ENCODE measurements around the gene TLE6. TPM values are rescaled to one million over a fixed set of nuclear protein-coding genes. Genes with fewer than 3 reads are reported as not detected.
A peak's percentile ranks its signal among the peaks of the same experiment; 100 is the strongest.
"Not testable (repeated sequence)": the region's sequence is repeated elsewhere in the genome, so short reads cannot be mapped to it uniquely, and the experiment has no call there.

TLE6 gene
- total RNA-seq = under 1 TPM in 1 of 2 donors, not detected in 1; 0.33 TPM

DNA sequence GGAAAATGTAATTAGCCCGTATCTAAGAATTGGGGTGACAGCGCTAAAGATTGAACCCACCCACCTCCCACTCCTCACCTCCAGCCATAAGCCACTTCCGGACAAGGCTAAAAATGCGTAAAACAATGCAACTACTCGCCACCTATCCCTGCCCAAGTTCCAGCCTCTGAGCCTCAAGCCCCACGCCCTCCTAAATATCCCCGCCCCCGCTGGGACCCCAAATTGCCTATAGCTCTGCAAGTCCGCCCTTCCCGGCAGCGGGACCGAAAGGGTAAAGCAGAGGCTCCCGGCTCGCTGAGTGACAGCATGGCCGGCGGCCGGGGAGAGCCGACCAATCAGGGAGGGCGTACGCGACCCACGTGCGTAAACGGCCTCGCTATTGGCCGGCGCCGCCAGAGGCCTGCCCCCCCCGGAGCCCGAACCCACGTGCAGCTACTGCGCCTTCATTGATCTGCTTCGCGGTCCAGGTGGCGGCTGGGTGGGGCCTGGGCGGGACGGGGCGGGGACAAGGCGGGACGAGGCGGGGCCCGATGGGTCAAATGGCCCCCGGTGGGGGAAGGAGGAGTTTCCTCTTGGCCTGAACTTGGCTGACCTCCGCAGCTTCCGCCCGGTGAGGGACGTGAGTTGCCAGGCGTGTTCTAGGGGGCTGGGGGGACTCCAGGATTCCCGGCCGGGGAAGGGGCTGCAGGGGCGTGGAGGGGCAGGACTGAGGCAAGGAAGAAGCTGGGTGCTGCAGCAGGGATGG, at the start of gene TLE6:
TLE6 (plus strand) TSS at position 564 of the 745 bp plus-strand sequence. CDS start 670 bp downstream, outside the sequence.
- Histone ChIP-seq H3K27me3 (no peaks in the 10 kb centered on the region), H3K4me3 (peak within 1 kb of the TSS in 1 of 2 donors; percentile 15), H3K9me3 (no peaks in the 10 kb centered on the region), H3K36me3 (replicated peaks in 1 of 2; ENCODE audit: insufficient read depth in 1 of 2, low read depth in 2 of 2) (no peaks in the 10 kb centered on the region), H3K27ac (peak within 1 kb of the TSS; percentile 62 to 73 (median 69)), H3K4me1 (peaks cover 35% of the 10 kb centered on the region)
- peak; percentile 96 for ATAC-seq
- DNase-seq = peak; percentile 99
- intact Hi-C loops (cut with DNase I) = no loop called here
- 0 to 1% methylated on average over 1 to 51 of the region's 51 CpGs for WGBS, 2 donors
- TF ChIP-seq POLR2A (IDR thresholded peaks at IDR 0.05) = no peak
- TF ChIP-seq, protein P1, sequence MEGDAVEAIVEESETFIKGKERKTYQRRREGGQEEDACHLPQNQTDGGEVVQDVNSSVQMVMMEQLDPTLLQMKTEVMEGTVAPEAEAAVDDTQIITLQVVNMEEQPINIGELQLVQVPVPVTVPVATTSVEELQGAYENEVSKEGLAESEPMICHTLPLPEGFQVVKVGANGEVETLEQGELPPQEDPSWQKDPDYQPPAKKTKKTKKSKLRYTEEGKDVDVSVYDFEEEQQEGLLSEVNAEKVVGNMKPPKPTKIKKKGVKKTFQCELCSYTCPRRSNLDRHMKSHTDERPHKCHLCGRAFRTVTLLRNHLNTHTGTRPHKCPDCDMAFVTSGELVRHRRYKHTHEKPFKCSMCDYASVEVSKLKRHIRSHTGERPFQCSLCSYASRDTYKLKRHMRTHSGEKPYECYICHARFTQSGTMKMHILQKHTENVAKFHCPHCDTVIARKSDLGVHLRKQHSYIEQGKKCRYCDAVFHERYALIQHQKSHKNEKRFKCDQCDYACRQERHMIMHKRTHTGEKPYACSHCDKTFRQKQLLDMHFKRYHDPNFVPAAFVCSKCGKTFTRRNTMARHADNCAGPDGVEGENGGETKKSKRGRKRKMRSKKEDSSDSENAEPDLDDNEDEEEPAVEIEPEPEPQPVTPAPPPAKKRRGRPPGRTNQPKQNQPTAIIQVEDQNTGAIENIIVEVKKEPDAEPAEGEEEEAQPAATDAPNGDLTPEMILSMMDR (IDR thresholded peaks at IDR 0.05) = no peak

DNA sequence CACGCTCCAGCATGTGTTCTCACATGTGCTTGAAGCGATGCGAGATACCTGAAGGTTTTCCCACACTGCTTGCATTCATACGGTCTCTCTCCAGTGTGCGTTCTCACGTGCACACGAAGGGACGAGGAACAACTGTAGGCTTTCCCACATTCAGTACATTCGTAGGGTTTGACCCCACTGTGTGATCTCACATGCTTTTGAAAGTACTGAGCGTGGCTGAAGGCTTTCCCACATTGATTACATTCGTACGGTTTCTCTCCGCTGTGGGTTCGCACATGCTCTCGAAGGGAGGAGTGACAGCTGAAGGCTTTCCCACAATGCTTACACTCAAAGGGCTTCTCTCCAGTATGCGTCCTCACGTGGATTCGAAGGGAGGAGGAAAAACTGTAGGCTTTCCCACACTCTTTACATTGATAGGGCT, 43.9 kb upstream of the TLE6 start:
- Histone ChIP-seq H3K27me3 (no peaks in the 10 kb centered on the region), H3K4me1 (no peaks in the 10 kb centered on the region), H3K27ac (no peak overlapping the region), H3K4me3 (no peak overlapping the region), H3K9me3 (peaks cover 0 to 17% (median 0%) of the 10 kb centered on the region in 3 donors), H3K36me3 (replicated peaks in 1 of 2; ENCODE audit: insufficient read depth in 1 of 2, low read depth in 2 of 2) (peaks cover 14% of the 10 kb centered on the region in 2 donors)
- TF ChIP-seq, protein P1 (IDR thresholded peaks at IDR 0.05) = no peak
- TF ChIP-seq POLR2A (IDR thresholded peaks at IDR 0.05) = no peak
- no peak for ATAC-seq
- DNase-seq = no peak
- WGBS, 2 donors = 95 to 98% methylated on average over 18 of the region's 18 CpGs
- intact Hi-C loops (cut with DNase I) = no loop called here

DNA sequence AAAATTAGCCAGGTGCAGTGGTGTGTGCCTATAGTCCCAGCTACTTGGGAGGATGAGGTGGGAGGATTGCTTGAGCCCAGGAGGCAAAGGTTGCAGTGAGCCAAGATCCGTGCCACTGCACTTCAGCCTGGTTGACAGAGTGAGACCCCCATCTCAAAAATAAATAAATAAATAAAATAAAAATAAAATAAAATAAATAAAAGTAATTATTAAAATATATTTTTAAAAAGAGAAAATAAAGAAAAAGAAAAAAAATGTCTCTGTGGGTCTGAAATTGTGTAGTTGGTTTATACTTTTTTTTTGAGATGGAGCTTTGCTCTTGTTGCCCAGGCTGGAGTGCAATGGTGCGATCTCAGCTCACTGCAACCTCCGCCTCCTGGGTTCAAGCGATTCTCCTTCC, 41.5 kb upstream of the TLE6 start:
- H3K27ac ChIP-seq; H3K4me1 ChIP-seq; intact Hi-C loops (cut with DNase I); DNase-seq; ATAC-seq; H3K4me3 ChIP-seq; H3K27me3 ChIP-seq: not testable (repeated sequence)
- peaks cover 14% of the 10 kb centered on the region in 2 donors for H3K36me3 ChIP-seq (replicated peaks in 1 of 2; ENCODE audit: insufficient read depth in 1 of 2, low read depth in 2 of 2)
- WGBS, 2 donors = 96 to 100% methylated on average over 4 of the region's 4 CpGs
- H3K9me3 ChIP-seq = peaks cover 0 to 17% (median 0%) of the 10 kb centered on the region in 3 donors

DNA sequence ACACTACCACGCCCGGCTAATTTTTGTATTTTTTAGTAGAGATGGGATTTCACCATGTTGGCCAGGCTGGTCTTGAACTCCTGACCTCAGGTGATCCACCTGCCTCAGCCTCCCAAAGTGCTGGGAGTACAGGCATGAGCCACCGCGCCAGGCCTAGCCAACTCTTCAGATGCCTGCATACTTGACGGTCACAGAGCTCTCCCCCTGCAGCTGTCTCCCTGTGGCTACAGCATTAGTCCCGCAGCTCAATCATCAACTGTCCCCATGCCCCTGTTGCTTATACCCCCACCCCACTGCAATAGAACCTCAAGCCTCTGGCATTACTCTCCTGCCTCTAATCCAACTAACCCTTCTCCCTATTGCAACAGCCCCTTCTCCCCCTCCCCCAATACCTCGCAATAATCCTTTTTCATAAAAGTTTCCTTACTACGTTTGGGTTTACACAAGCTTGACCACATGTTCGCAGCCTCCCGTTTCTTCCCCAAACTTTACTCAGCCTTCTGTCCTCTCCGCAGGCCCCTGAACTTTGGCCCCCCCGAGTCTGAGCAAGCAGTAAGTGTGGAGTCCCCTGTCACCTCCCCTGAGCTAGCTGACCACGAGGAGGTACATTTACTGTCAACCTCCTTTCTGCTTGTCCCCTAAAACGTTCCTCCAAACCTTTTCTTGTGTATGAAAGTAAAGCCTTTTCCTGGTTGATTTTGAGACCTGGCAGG, 34.3 kb upstream of the TLE6 start:
- Histone ChIP-seq H3K36me3 (replicated peaks in 1 of 2; ENCODE audit: insufficient read depth in 1 of 2, low read depth in 2 of 2) (no peaks in the 10 kb centered on the region), H3K27ac (no peak overlapping the region), H3K4me3 (no peak overlapping the region), H3K27me3 (no peaks in the 10 kb centered on the region), H3K4me1 (peaks cover 16% of the 10 kb centered on the region), H3K9me3 (no peaks in the 10 kb centered on the region)
- DNase-seq (no peak), ATAC-seq (no peak)
- 70 to 79% methylated on average over 14 of the region's 14 CpGs for WGBS, 2 donors
- no peak for TF ChIP-seq POLR2A (IDR thresholded peaks at IDR 0.05)
- TF ChIP-seq, protein P1 (IDR thresholded peaks at IDR 0.05) = no peak
- intact Hi-C loops (cut with DNase I) = no loop called here

DNA sequence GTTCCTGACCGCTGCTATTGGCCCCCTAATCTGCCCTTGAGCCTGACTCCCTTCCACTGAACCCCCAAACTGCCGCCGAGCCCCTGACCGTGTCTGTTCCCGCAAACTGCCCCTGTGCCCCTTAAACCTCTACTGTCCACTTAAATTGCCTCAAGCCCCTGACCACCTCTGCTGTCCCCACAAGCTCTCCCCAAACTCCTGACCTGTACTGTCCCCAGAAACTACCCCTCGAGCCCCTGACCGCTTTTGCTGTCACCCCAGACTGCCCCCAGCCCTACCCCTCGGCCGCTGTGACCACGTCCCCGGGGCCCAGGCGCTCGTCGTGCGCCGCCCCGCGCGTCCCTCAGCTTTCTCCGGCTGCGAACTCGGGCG, 33.0 kb upstream of the TLE6 start:
- Histone ChIP-seq H3K4me3 (peak overlapping the region; percentile 57 to 76), H3K9me3 (no peaks in the 10 kb centered on the region), H3K36me3 (replicated peaks in 1 of 2; ENCODE audit: insufficient read depth in 1 of 2, low read depth in 2 of 2) (no peaks in the 10 kb centered on the region), H3K27me3 (no peaks in the 10 kb centered on the region), H3K4me1 (peaks cover 23% of the 10 kb centered on the region), H3K27ac (peak overlapping the region; percentile 44 to 97 (median 81))
- DNase-seq (no peak), ATAC-seq (no peak)
- TF ChIP-seq POLR2A (IDR thresholded peaks at IDR 0.05) = no peak
- TF ChIP-seq, protein P1 (IDR thresholded peaks at IDR 0.05) = no peak
- intact Hi-C loops (cut with DNase I) = no loop called here
- 0 to 3% methylated on average over 11 to 23 of the region's 23 CpGs for WGBS, 2 donors

All from body of pancreas (tissue), 4 donors.